CD14-positive monocyte (primary cell): Measurements from ENCODE around the gene VWA5A. TPM values are rescaled to one million over a fixed set of nuclear protein-coding genes. Genes with fewer than 3 reads are reported as not detected.
A peak's percentile ranks its signal among the peaks of the same experiment; 100 is the strongest.

Experiments
- DNase-seq, 3 donors: peaks; one replicate each; pipeline ENCODE4 v3.0.0-alpha.2; 2011 to 2022
- H2AFZ ChIP-seq: 2 replicates; pipeline ENCODE4 v1.6.0; 2012; ENCODE audit warnings: mild to moderate bottlenecking, low read depth, low read length, inconsistent platforms; ENCODE audit not compliant: insufficient read depth, poor library complexity, severe bottlenecking
- H3K27ac ChIP-seq, 2 donors: 1 replicate in 1 of 2; 2 replicates in 1 of 2; pipeline ENCODE4 v1.5.1; 2012 to 2013; ENCODE audit warnings: low read length in 2 of 2, control low read depth in 1 of 2, inconsistent platforms in 1 of 2, low read depth in 1 of 2, mild to moderate bottlenecking in 1 of 2
- H3K27me3 ChIP-seq, 2 donors: one replicate each; pipeline versions ENCODE4 v1.6.0 to v1.6.1; 2011 to 2013; ENCODE audit warnings: low read length in 2 of 2; ENCODE audit not compliant: control insufficient read depth in 2 of 2, insufficient read depth in 2 of 2
- H3K36me3 ChIP-seq, 2 donors: replicated peaks in 1 of 2; 1 replicate in 1 of 2; 2 replicates in 1 of 2; pipeline versions ENCODE4 v1.5.1 to v1.6.1; 2012 to 2013; ENCODE audit warnings: low read length in 2 of 2, control low read depth in 1 of 2, inconsistent platforms in 1 of 2, mild to moderate bottlenecking in 1 of 2; ENCODE audit not compliant: insufficient read depth in 2 of 2, control insufficient read depth in 1 of 2
- H3K4me1 ChIP-seq, 2 donors: 1 replicate in 1 of 2; 2 replicates in 1 of 2; pipeline versions ENCODE4 v1.5.1 to v1.6.1; 2012 to 2013; ENCODE audit warnings: low read length in 2 of 2, control low read depth in 1 of 2, inconsistent platforms in 1 of 2, mild to moderate bottlenecking in 1 of 2, moderate library complexity in 1 of 2; ENCODE audit not compliant: insufficient read depth in 2 of 2, control insufficient read depth in 1 of 2
- H3K4me2 ChIP-seq: replicated peaks from 2 replicates; pipeline ENCODE3; 2012; ENCODE audit warnings: low read length, moderate library complexity, mild to moderate bottlenecking; ENCODE audit not compliant: poor library complexity, severe bottlenecking; ENCODE audit errors: extremely low read depth
- H3K4me3 ChIP-seq, 3 experiments: fragments of 200-600 bp in 1 of 3; sonication (generic) in 1 of 3; replicated peaks in 1 of 3; 1 replicate in 2 of 3; 2 replicates in 1 of 3; pipeline ENCODE4 v1.5.1; 2011 to 2013; ENCODE audit warnings: low read length in 3 of 3, mild to moderate bottlenecking in 3 of 3, control low read depth in 2 of 3, low read depth in 2 of 3, inconsistent platforms in 1 of 3, moderate library complexity in 1 of 3
- H3K79me2 ChIP-seq: 2 replicates; pipeline ENCODE4 v1.6.0; 2012; ENCODE audit warnings: mild to moderate bottlenecking, control low read depth, inconsistent platforms, low read length, moderate library complexity; ENCODE audit not compliant: insufficient read depth
- H3K9ac ChIP-seq: 2 replicates; pipeline ENCODE4 v1.6.0; 2017; ENCODE audit warnings: low read length, mild to moderate bottlenecking; ENCODE audit not compliant: insufficient read depth, poor library complexity, severe bottlenecking
- H3K9me3 ChIP-seq, 2 donors: replicated peaks in 1 of 2; 1 replicate in 1 of 2; 2 replicates in 1 of 2; pipeline versions ENCODE4 v1.5.1 to v1.6.1; 2012 to 2013; ENCODE audit warnings: low read length in 2 of 2, control low read depth in 1 of 2; ENCODE audit not compliant: control insufficient read depth in 1 of 2, insufficient read depth in 1 of 2
- H4K20me1 ChIP-seq: 2 replicates; pipeline ENCODE4 v1.6.0; 2012; ENCODE audit warnings: mild to moderate bottlenecking, low read length, control low read depth, moderate library complexity; ENCODE audit not compliant: insufficient read depth
- H3K27ac Mint-ChIP-seq, 7 donors: one replicate each; pipeline ENCODE4 v1.8.0; 2020; ENCODE audit warnings: mild to moderate bottlenecking in 7 of 7, mixed read lengths in 7 of 7, moderate library complexity in 6 of 7, inconsistent platforms in 2 of 7
- H3K27me3 Mint-ChIP-seq, 3 donors: one replicate each; pipeline ENCODE4 v1.8.0; 2021 to 2022; ENCODE audit warnings: low read depth in 3 of 3, mild to moderate bottlenecking in 3 of 3, mixed read lengths in 3 of 3, moderate library complexity in 3 of 3, inconsistent platforms in 1 of 3
- H3K36me3 Mint-ChIP-seq, 2 donors: one replicate each; pipeline ENCODE4 v1.8.0; 2020; ENCODE audit warnings: mixed read lengths in 2 of 2, inconsistent platforms in 1 of 2, mild to moderate bottlenecking in 1 of 2
- H3K4me1 Mint-ChIP-seq: one replicate; pipeline ENCODE4 v1.8.0; 2020; ENCODE audit warnings: mild to moderate bottlenecking, mixed read lengths
- H3K4me3 Mint-ChIP-seq, 2 donors: one replicate each; pipeline ENCODE4 v1.8.0; 2020; ENCODE audit warnings: mild to moderate bottlenecking in 2 of 2, mixed read lengths in 2 of 2, moderate library complexity in 1 of 2
- H3K9me3 Mint-ChIP-seq, 7 donors: one replicate each; pipeline ENCODE4 v1.8.0; 2020 to 2022; ENCODE audit warnings: mixed read lengths in 7 of 7, mild to moderate bottlenecking in 6 of 7, moderate library complexity in 6 of 7, inconsistent platforms in 2 of 7
- CTCF ChIP-seq: fragments of 200-600 bp; IDR thresholded peaks from one replicate; pipeline ENCODE4 v1.8.0; 2022; ENCODE audit warnings: antibody characterized with exemption, mild to moderate bottlenecking
- WGBS: methylation state at CpG from one replicate; pipeline ENCODE4 v1.1.5; 2013; ENCODE audit warnings: missing lambda C conversion rate; ENCODE audit not compliant: insufficient coverage; 5-methylcytosine and 5-hydroxymethylcytosine counted together
- intact Hi-C, 2 donors: fragments of 100-400 bp; cut with micrococcal nuclease; formaldehyde crosslinking; loops; one replicate each; pipeline versions ENCODE4 v1.15.0 to v1.15.1; 2023
- polyA plus RNA-seq, 3 donors: library from polyadenylated mRNA; depleted of rRNA in 1 of 3; unstranded in 2 of 3; stranded (reverse) in 1 of 3; fragments of 300-500 nt in 2 of 3; fragments of >200 nt in 1 of 3; fragmentation: Illumina TruSeq in 2 of 3; gene quantifications; 1 replicate in 2 of 3; 2 replicates in 1 of 3; pipeline ENCODE4 v1.2.3, GENCODE V29; 2012 to 2021

VWA5A gene
- polyA plus RNA-seq, 3 donors: 7.6 to 11.2 (median 8.8) TPM

- intact Hi-C loops: no loop called here
- Histone ChIP-seq H4K20me1 (no peaks in the 10 kb centered on the region), H3K27me3 (no peaks in the 10 kb centered on the region), H3K79me2 (no peaks in the 10 kb centered on the region), H3K9ac (no peak overlapping the region), H3K4me2 (no peak overlapping the region), H3K4me3 (no peak overlapping the region), H3K36me3 (no peaks in the 10 kb centered on the region), H3K27ac (no peak overlapping the region), H3K9me3 (no peaks in the 10 kb centered on the region), H2AFZ (no peak overlapping the region), H3K4me1 (peaks cover 0 to 6% of the 10 kb centered on the region in 2 donors)
- Mint-ChIP-seq H3K27ac (peak overlapping the region in 1 of 7 donors; percentile 2), H3K36me3 (no peaks in the 10 kb centered on the region), H3K9me3 (no peaks in the 10 kb centered on the region), H3K4me1 (peaks cover 9% of the 10 kb centered on the region), H3K27me3 (peaks cover 2 to 7% (median 2%) of the 10 kb centered on the region in 3 donors), H3K4me3 (no peak overlapping the region)
- WGBS: no CpG with 5 or more reads among the region's 1 CpG
- peak; percentile 21 for TF ChIP-seq CTCF
- DNase-seq: peak in 1 of 3 donors; percentile 10
These were observed 7.1 kb upstream of the VWA5A start for GRCh38 chr11:124108156-124108555.

- no peak for DNase-seq
- Histone ChIP-seq H3K27ac (no peak overlapping the region), H3K4me2 (no peak overlapping the region), H3K79me2 (no peaks in the 10 kb centered on the region), H3K36me3 (no peaks in the 10 kb centered on the region), H3K4me1 (peaks cover 0 to 6% of the 10 kb centered on the region in 2 donors), H4K20me1 (no peaks in the 10 kb centered on the region), H3K4me3 (no peak overlapping the region), H3K9me3 (no peaks in the 10 kb centered on the region), H3K27me3 (no peaks in the 10 kb centered on the region), H3K9ac (no peak overlapping the region), H2AFZ (no peak overlapping the region)
- no CpG with 5 or more reads among the region's 1 CpG for WGBS
- no peak overlapping the region for H3K4me3 Mint-ChIP-seq
- no peak for TF ChIP-seq CTCF
- H3K9me3 Mint-ChIP-seq: no peaks in the 10 kb centered on the region
- no peak overlapping the region for H3K27ac Mint-ChIP-seq
- H3K36me3 Mint-ChIP-seq: no peaks in the 10 kb centered on the region
- peaks cover 11% of the 10 kb centered on the region for H3K4me1 Mint-ChIP-seq
- peaks cover 2 to 7% (median 2%) of the 10 kb centered on the region in 3 donors for H3K27me3 Mint-ChIP-seq
- intact Hi-C loops: no loop called here
These were observed 5.9 kb upstream of the VWA5A start for GRCh38 chr11:124109377-124109776.
